Measurements from ENCODE around the gene SGTA. TPM values are rescaled to one million over a fixed set of nuclear protein-coding genes. Genes with fewer than 3 reads are reported as not detected.

The SGTA gene
- total and polyA plus RNA-seq, 2 of the 13 experiments (the other 11 are each of a cell fraction or from before 2014, with no cell fraction given): 43.9 to 47.4 TPM

GRCh38 chr19:2798733-2799132, 15.7 kb upstream of the SGTA start:
- BruUV-seq (replicated peaks): no TSS peak
- FAIRE-seq (no peak), DNase-seq (ENCODE audit: low spot score) (no peak), ATAC-seq (no peak)
- Histone ChIP-seq H3K4me1 (ENCODE audit: insufficient read depth, low read length) (no peaks in the 10 kb centered on the region), H2AFZ (ENCODE audit: low read length) (no peak overlapping the region), H3K27ac (ENCODE audit: extremely low read length, insufficient read depth, low read length) (no peak overlapping the region), H4K20me1 (ENCODE audit: insufficient read depth, low read length) (no peaks in the 10 kb centered on the region), H3K9ac (ENCODE audit: insufficient read depth, low read depth, low read length) (no peak overlapping the region), H3K27me3 (ENCODE audit: control insufficient read depth in 1 of 2, insufficient read depth in 2 of 2, low read length in 2 of 2) (no peaks in the 10 kb centered on the region), H3K36me3 (replicated peaks in 1 of 2; ENCODE audit: control insufficient read depth in 1 of 2, insufficient read depth in 2 of 2, low read length in 2 of 2) (peaks cover 31 to 76% of the 10 kb centered on the region in 2 experiments; a peak in 4 of 5 replicates), H3K4me3 (replicated peaks in 1 of 3; ENCODE audit: insufficient read depth in 1 of 3, low read depth in 2 of 3, low read length in 3 of 3) (no peak overlapping the region), H3K79me2 (ENCODE audit: insufficient read depth, low read length) (no peaks in the 10 kb centered on the region), H3K9me3 (ENCODE audit: low read length) (no peaks in the 10 kb centered on the region), H3K4me2 (ENCODE audit: low read depth, low read length) (no peak overlapping the region)
- 87% methylated on average over 7 of the region's 7 CpGs for WGBS (ENCODE audit: low lambda C conversion rate)
- intact Hi-C loops (cut with micrococcal nuclease; ENCODE audit: unreplicated experiment): no loop called here
- in situ Hi-C loops (cut with HindIII; ENCODE audit: extremely low pct_ligation_motif_present, low pct_unique_long_range_greater_than_20kb): no loop called here
- ChIA-PET POLR2A (interaction anchor here (1.2 kb wide), 1 partner anchor 12 kb away, joined by 3 read pairs; no protein-coding TSS in a partner anchor), CTCF (ENCODE audit: low intra/inter-chr PET ratio, low total read pairs) (no interaction called here)
- TF ChIP-seq ZNF431 (CRISPR knock-in tag; IDR thresholded peaks at IDR 0.05; ENCODE audit: borderline replicate concordance, low read depth): no peak
- TF ChIP-seq ZBTB33 (CRISPR knock-in tag; IDR thresholded peaks at IDR 0.05): peak; percentile 58; the same call in 1 of the 2 replicates

DNA sequence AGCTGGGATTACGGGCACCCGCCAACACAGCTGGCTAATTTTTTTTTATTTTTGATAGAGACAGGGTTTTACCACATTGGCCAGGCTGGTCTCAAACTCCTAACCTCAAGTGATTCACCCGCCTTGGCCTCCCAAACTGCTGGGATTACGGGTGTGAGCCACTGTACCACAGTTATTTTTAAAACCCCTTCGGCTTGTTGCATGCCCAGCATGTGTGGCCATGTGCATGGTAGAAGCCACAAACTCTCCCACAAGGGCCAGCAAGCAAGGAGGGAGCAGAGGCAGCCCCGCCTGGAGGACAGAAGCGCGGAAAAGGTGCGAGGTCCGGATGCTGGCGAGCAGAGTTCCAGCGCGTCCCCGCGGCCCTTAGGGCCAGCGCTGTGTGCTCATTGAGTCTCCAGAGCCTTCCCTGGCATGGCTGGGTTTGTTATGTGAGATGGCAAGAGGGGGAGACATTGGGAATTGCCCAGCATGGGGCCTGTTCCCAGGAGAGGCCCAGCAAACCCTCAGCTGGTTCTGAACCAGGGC, 15.1 kb upstream of the SGTA start:
- intact Hi-C loops (cut with micrococcal nuclease; ENCODE audit: unreplicated experiment): no loop called here
- FAIRE-seq: no peak
- H3K4me1 ChIP-seq (ENCODE audit: insufficient read depth, low read length): no peaks in the 10 kb centered on the region
- no peak for TF ChIP-seq ZNF644 (CRISPR knock-in tag; IDR thresholded peaks at IDR 0.05; ENCODE audit: low read depth)
- no peak for TF ChIP-seq IRF1 (CRISPR knock-in tag; IDR thresholded peaks at IDR 0.05; ENCODE audit: low read depth)
- no peak for TF ChIP-seq ZNF441 (CRISPR knock-in tag; IDR thresholded peaks at IDR 0.05; ENCODE audit: borderline replicate concordance)
- no peak for TF ChIP-seq ZNF770 (CRISPR knock-in tag; IDR thresholded peaks at IDR 0.05)
- no peak for TF ChIP-seq HOXA3 (CRISPR knock-in tag; IDR thresholded peaks at IDR 0.05)
- no peak for TF ChIP-seq FOSL1 (CRISPR knock-in tag; IDR thresholded peaks at IDR 0.05; ENCODE audit: borderline replicate concordance)
- no peak for TF ChIP-seq MYNN (CRISPR knock-in tag; IDR thresholded peaks at IDR 0.05; ENCODE audit: low read depth)
- TF ChIP-seq ZMYM3 (CRISPR knock-in tag; IDR thresholded peaks at IDR 0.05): no peak
- TF ChIP-seq ZNF274 (CRISPR knock-in tag; IDR thresholded peaks at IDR 0.05): no peak
- TF ChIP-seq NBN (conservative IDR thresholded peaks at IDR 0.05): no peak

More for the DNA sequence above, 15.1 kb upstream of the SGTA start:
- no peaks in the 10 kb centered on the region for H3K9me3 ChIP-seq (ENCODE audit: low read length)
- H2AFZ ChIP-seq (ENCODE audit: low read length): no peak overlapping the region
- POLR2A ChIA-PET: interaction anchor here (1.2 kb wide), 1 partner anchor 13 kb away, joined by 3 read pairs; no protein-coding TSS in a partner anchor
- H3K9ac ChIP-seq (ENCODE audit: insufficient read depth, low read depth, low read length): no peak overlapping the region
- no peaks in the 10 kb centered on the region for H3K79me2 ChIP-seq (ENCODE audit: insufficient read depth, low read length)
- H3K36me3 ChIP-seq (replicated peaks in 1 of 2; ENCODE audit: control insufficient read depth in 1 of 2, insufficient read depth in 2 of 2, low read length in 2 of 2): peaks cover 33 to 80% of the 10 kb centered on the region in 2 experiments; a peak in 4 of 5 replicates
- H4K20me1 ChIP-seq (ENCODE audit: insufficient read depth, low read length): no peaks in the 10 kb centered on the region
- H3K27ac ChIP-seq (ENCODE audit: extremely low read length, insufficient read depth, low read length): no peak overlapping the region
- no peaks in the 10 kb centered on the region for H3K27me3 ChIP-seq (ENCODE audit: control insufficient read depth in 1 of 2, insufficient read depth in 2 of 2, low read length in 2 of 2)
- CTCF ChIA-PET (ENCODE audit: low intra/inter-chr PET ratio, low total read pairs): no interaction called here
- in situ Hi-C loops (cut with HindIII; ENCODE audit: extremely low pct_ligation_motif_present, low pct_unique_long_range_greater_than_20kb): no loop called here
- over 99% methylated on average over 10 of the region's 16 CpGs for WGBS (ENCODE audit: low lambda C conversion rate)
- no peak overlapping the region for H3K4me3 ChIP-seq (replicated peaks in 1 of 3; ENCODE audit: insufficient read depth in 1 of 3, low read depth in 2 of 3, low read length in 3 of 3)
- no peak overlapping the region for H3K4me2 ChIP-seq (ENCODE audit: low read depth, low read length)
- ATAC-seq (no peak), DNase-seq (ENCODE audit: low spot score) (no peak)
- BruUV-seq (replicated peaks): no TSS peak

Measured in HepG2 (cell line).